Skeletal muscle satellite cell (primary cell): ENCODE data around the gene DCDC2.
"Not testable (repeated sequence)": the region's sequence is repeated elsewhere in the genome, so short reads cannot be mapped to it uniquely, and the experiment has no call there.

Experiments used
- H3K27me3 ChIP-seq: 2 replicates; pipeline ENCODE4 v1.7.0; 2013; ENCODE audit warnings: low read length; ENCODE audit not compliant: control insufficient read depth, insufficient read depth
- H3K36me3 ChIP-seq: 2 replicates; pipeline ENCODE4 v1.7.0; 2013; ENCODE audit warnings: mild to moderate bottlenecking, control low read depth, low read length; ENCODE audit not compliant: insufficient read depth
- H3K4me1 ChIP-seq: 2 replicates; pipeline ENCODE4 v1.7.0; 2013; ENCODE audit warnings: low read length; ENCODE audit not compliant: control insufficient read depth, insufficient read depth
- H3K4me2 ChIP-seq: 2 replicates; pipeline ENCODE4 v1.7.0; 2013; ENCODE audit warnings: mild to moderate bottlenecking, low read length
- H3K4me3 ChIP-seq: 2 replicates; pipeline ENCODE4 v1.7.0; 2013; ENCODE audit warnings: low read length
- H3K9ac ChIP-seq: 2 replicates; pipeline ENCODE4 v1.7.0; 2013; ENCODE audit warnings: mild to moderate bottlenecking, low read depth, low read length, moderate library complexity
- H3K9me3 ChIP-seq: replicated peaks from 2 replicates; pipeline ENCODE4 v1.7.0; 2013; ENCODE audit warnings: mild to moderate bottlenecking, control low read depth, low read length

The DCDC2 gene

GRCh38 chr6:24334285-24334684 is 23.6 kb downstream of the DCDC2 start:
- Histone ChIP-seq H3K27me3 (peaks cover 5% of the 10 kb centered on the region), H3K9ac (no peak overlapping the region), H3K36me3 (no peaks in the 10 kb centered on the region), H3K4me3 (no peak overlapping the region), H3K4me2 (no peak overlapping the region), H3K4me1 (no peaks in the 10 kb centered on the region), H3K9me3 (no peaks in the 10 kb centered on the region)

GRCh38 chr6:24332317-24332716 is 25.5 kb downstream of the DCDC2 start:
- H3K36me3 ChIP-seq = no peaks in the 10 kb centered on the region
- H3K9me3 ChIP-seq = no peaks in the 10 kb centered on the region
- no peak overlapping the region for H3K4me2 ChIP-seq
- no peaks in the 10 kb centered on the region for H3K4me1 ChIP-seq
- H3K9ac ChIP-seq = no peak overlapping the region
- no peak overlapping the region for H3K4me3 ChIP-seq
- H3K27me3 ChIP-seq = peaks cover 5% of the 10 kb centered on the region

GRCh38 chr6:24330137-24330732 is 27.6 kb downstream of the DCDC2 start:
- Histone ChIP-seq H3K4me1 (no peaks in the 10 kb centered on the region), H3K9me3 (no peaks in the 10 kb centered on the region), H3K9ac (no peak overlapping the region), H3K4me3 (no peak overlapping the region), H3K36me3 (no peaks in the 10 kb centered on the region), H3K27me3 (peaks cover 2% of the 10 kb centered on the region), H3K4me2 (no peak overlapping the region)

GRCh38 chr6:24329451-24329850 is 28.4 kb downstream of the DCDC2 start:
- H3K9ac ChIP-seq = no peak overlapping the region
- H3K4me2 ChIP-seq = no peak overlapping the region
- peaks cover 2% of the 10 kb centered on the region for H3K27me3 ChIP-seq
- no peak overlapping the region for H3K4me3 ChIP-seq
- no peaks in the 10 kb centered on the region for H3K4me1 ChIP-seq
- H3K9me3 ChIP-seq = no peaks in the 10 kb centered on the region
- H3K36me3 ChIP-seq = no peaks in the 10 kb centered on the region

- Histone ChIP-seq H3K27me3 (peaks cover 2% of the 10 kb centered on the region), H3K4me1 (no peaks in the 10 kb centered on the region), H3K4me2 (no peak overlapping the region), H3K4me3 (no peak overlapping the region), H3K36me3 (no peaks in the 10 kb centered on the region), H3K9ac (no peak overlapping the region), H3K9me3 (no peaks in the 10 kb centered on the region)
These were observed 28.8 kb downstream of the DCDC2 start for GRCh38 chr6:24329022-24329421.

- Histone ChIP-seq H3K9me3 (no peaks in the 10 kb centered on the region), H3K4me3 (no peak overlapping the region), H3K4me1 (no peaks in the 10 kb centered on the region), H3K9ac (no peak overlapping the region), H3K36me3 (no peaks in the 10 kb centered on the region), H3K4me2 (no peak overlapping the region), H3K27me3 (peaks cover 2% of the 10 kb centered on the region)
These were observed 30.1 kb downstream of the DCDC2 start for GRCh38 chr6:24327756-24328155.

- H3K4me1 ChIP-seq = no peaks in the 10 kb centered on the region
- no peak overlapping the region for H3K9ac ChIP-seq
- H3K36me3 ChIP-seq = no peaks in the 10 kb centered on the region
- no peak overlapping the region for H3K4me3 ChIP-seq
- H3K27me3 ChIP-seq = peaks cover 2% of the 10 kb centered on the region
- no peak overlapping the region for H3K4me2 ChIP-seq
- no peaks in the 10 kb centered on the region for H3K9me3 ChIP-seq
These were observed 31.9 kb downstream of the DCDC2 start for GRCh38 chr6:24325978-24326377.

- H3K4me1 ChIP-seq = no peaks in the 10 kb centered on the region
- H3K36me3 ChIP-seq = no peaks in the 10 kb centered on the region
- H3K9me3 ChIP-seq = no peaks in the 10 kb centered on the region
- H3K4me2 ChIP-seq = no peak overlapping the region
- no peak overlapping the region for H3K4me3 ChIP-seq
- no peak overlapping the region for H3K9ac ChIP-seq
- no peaks in the 10 kb centered on the region for H3K27me3 ChIP-seq
These were observed 33.2 kb downstream of the DCDC2 start for GRCh38 chr6:24324617-24325016.

- H3K9ac ChIP-seq = no peak overlapping the region
- H3K4me3 ChIP-seq = no peak overlapping the region
- no peaks in the 10 kb centered on the region for H3K4me1 ChIP-seq
- H3K36me3 ChIP-seq = no peaks in the 10 kb centered on the region
- H3K4me2 ChIP-seq = no peak overlapping the region
- no peaks in the 10 kb centered on the region for H3K9me3 ChIP-seq
- H3K27me3 ChIP-seq = no peaks in the 10 kb centered on the region
These were observed 34.1 kb downstream of the DCDC2 start for GRCh38 chr6:24323632-24324337.

GRCh38 chr6:24322924-24323323 is 34.9 kb downstream of the DCDC2 start:
- H3K4me1 ChIP-seq = no peaks in the 10 kb centered on the region
- no peaks in the 10 kb centered on the region for H3K36me3 ChIP-seq
- no peak overlapping the region for H3K4me3 ChIP-seq
- no peak overlapping the region for H3K9ac ChIP-seq
- H3K27me3 ChIP-seq = no peaks in the 10 kb centered on the region
- no peaks in the 10 kb centered on the region for H3K9me3 ChIP-seq
- H3K4me2 ChIP-seq = no peak overlapping the region

GRCh38 chr6:24322446-24322845 is 35.4 kb downstream of the DCDC2 start:
- H3K4me3 ChIP-seq, H3K4me2 ChIP-seq, H3K9ac ChIP-seq, H3K36me3 ChIP-seq, H3K9me3 ChIP-seq, H3K4me1 ChIP-seq, H3K27me3 ChIP-seq: not testable (repeated sequence)

- no peaks in the 10 kb centered on the region for H3K36me3 ChIP-seq
These were observed 36.2 kb downstream of the DCDC2 start for GRCh38 chr6:24321538-24322162.

More at GRCh38 chr6:24321538-24322162, 36.2 kb downstream of the DCDC2 start:
- no peaks in the 10 kb centered on the region for H3K27me3 ChIP-seq
- no peak overlapping the region for H3K9ac ChIP-seq
- no peak overlapping the region for H3K4me2 ChIP-seq
- H3K4me3 ChIP-seq = no peak overlapping the region
- H3K9me3 ChIP-seq = no peaks in the 10 kb centered on the region
- no peaks in the 10 kb centered on the region for H3K4me1 ChIP-seq
